ACHN (cell line): ENCODE measurements around the gene PDZD2.

ENCODE experiments used
- DNase-seq: peaks from one replicate; pipeline ENCODE4 v3.0.0-alpha.2; 2015
- in situ Hi-C: cut with HindIII; loops from 2 replicates; pipeline ENCODE4 v1.10.0; 2017; ENCODE audit warnings: low sequenced_read_pairs, low pct_ligation_motif_present, low pct_unique_long_range_greater_than_20kb

Gene PDZD2

GRCh38 chr5:31924005-31924404, 285.1 kb downstream of the PDZD2 start:
- in situ Hi-C loops, result no loop called here
- no peak for DNase-seq

GRCh38 chr5:31931874-31932273, 292.9 kb downstream of the PDZD2 start:
- no peak for DNase-seq
- in situ Hi-C loops, result no loop called here

GRCh38 chr5:31934156-31934555, 295.2 kb downstream of the PDZD2 start:
- in situ Hi-C loops, result no loop called here
- DNase-seq, result no peak

GRCh38 chr5:31935496-31936369, 296.8 kb downstream of the PDZD2 start:
- in situ Hi-C loops, result no loop called here
- no peak for DNase-seq

GRCh38 chr5:31936683-31937082, 297.8 kb downstream of the PDZD2 start:
- no peak for DNase-seq
- in situ Hi-C loops, result no loop called here

- in situ Hi-C loops, result no loop called here
Observed at GRCh38 chr5:31937226-31937625, 298.3 kb downstream of the PDZD2 start.

GRCh38 chr5:31937703-31938102, 298.8 kb downstream of the PDZD2 start:
- in situ Hi-C loops, result no loop called here
- DNase-seq, result no peak

More at GRCh38 chr5:31937226-31937625, 298.3 kb downstream of the PDZD2 start:
- DNase-seq, result no peak

GRCh38 chr5:31939151-31939550, 300.2 kb downstream of the PDZD2 start:
- in situ Hi-C loops, result no loop called here
- DNase-seq, result no peak

- in situ Hi-C loops, result no loop called here
- no peak for DNase-seq
Observed at GRCh38 chr5:31941151-31941755, 302.3 kb downstream of the PDZD2 start.

- no peak for DNase-seq
- in situ Hi-C loops, result no loop called here
Observed at GRCh38 chr5:31942546-31942945, 303.6 kb downstream of the PDZD2 start.

GRCh38 chr5:31944684-31945445, 305.9 kb downstream of the PDZD2 start:
- in situ Hi-C loops, result no loop called here
- no peak for DNase-seq

- in situ Hi-C loops, result no loop called here
- DNase-seq, result no peak
Observed at GRCh38 chr5:31948006-31948405, 309.1 kb downstream of the PDZD2 start.

GRCh38 chr5:31952067-31952466, 313.1 kb downstream of the PDZD2 start:
- in situ Hi-C loops, result no loop called here
- DNase-seq, result no peak

GRCh38 chr5:31954091-31954490, 315.2 kb downstream of the PDZD2 start:
- in situ Hi-C loops, result no loop called here
- no peak for DNase-seq

GRCh38 chr5:31957151-31957550, 318.2 kb downstream of the PDZD2 start:
- DNase-seq, result no peak
- in situ Hi-C loops, result no loop called here

GRCh38 chr5:31962351-31962751, 323.4 kb downstream of the PDZD2 start:
- in situ Hi-C loops, result no loop called here
- DNase-seq, result no peak

GRCh38 chr5:31962871-31963307, 324.0 kb downstream of the PDZD2 start:
- in situ Hi-C loops, result no loop called here
- DNase-seq, result no peak

- in situ Hi-C loops, result no loop called here
- no peak for DNase-seq
Observed at GRCh38 chr5:31963358-31964006, 324.6 kb downstream of the PDZD2 start.

- in situ Hi-C loops, result no loop called here
- no peak for DNase-seq
Observed at GRCh38 chr5:31964007-31964360, 325.1 kb downstream of the PDZD2 start.
